ENCODE results near the gene TRIM29. TPM values are rescaled to one million over a fixed set of nuclear protein-coding genes. Genes with fewer than 3 reads are reported as not detected.

The TRIM29 gene
- total and polyA plus RNA-seq, 2 of the 4 experiments (the other 2 are of a cell fraction), result not detected

DNA sequence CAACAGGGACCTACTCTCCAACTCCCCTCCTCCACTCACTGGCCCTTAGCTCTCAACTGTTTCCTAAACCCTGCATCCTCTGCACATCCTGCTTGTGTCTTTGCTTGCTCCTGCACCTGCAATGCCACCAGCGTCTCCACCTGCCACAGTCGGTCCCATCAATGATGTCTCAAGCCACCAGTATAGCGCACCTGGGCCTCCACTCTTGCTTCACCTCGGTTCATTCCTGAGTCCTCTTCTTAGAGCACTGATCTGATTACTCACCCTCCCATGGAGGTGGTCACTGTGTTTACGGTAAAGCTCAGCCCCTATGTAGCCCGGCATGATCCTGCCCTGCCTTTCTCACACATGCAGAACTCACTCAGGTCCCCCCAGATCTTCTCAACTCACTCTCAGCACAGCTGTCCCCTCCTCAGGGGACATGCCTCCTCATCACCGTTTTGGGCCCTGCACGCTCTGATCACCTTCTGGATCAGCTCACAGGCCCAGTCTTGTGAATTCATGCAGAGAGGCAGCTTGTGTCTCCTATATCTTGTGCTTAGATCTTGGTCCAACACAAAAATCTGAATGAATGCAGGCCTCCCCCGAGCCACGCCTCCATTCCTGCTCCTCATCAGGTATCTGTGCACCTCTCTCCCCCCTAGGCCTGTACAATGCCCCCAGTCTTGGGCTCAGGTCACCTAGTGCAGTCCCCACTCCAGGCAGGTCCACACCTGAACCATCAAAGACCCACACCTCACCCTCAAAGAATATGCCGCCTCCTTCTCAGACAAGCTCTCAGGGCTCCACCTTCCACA is 31.4 kb downstream of the TRIM29 start:
- H3K18ac ChIP-seq (ENCODE audit: low read depth, low read length), result no peak overlapping the region
- H2BK15ac ChIP-seq (ENCODE audit: low read depth, low read length), result no peak overlapping the region
- peaks cover 61% of the 10 kb centered on the region; the same call in 1 of the 2 replicates for H3K27me3 ChIP-seq (ENCODE audit: control insufficient read depth, insufficient read depth, low read length)
- H3K79me1 ChIP-seq (ENCODE audit: low read depth in 1 of 2, low read length in 2 of 2), result no peaks in the 10 kb centered on the region
- H4K8ac ChIP-seq (ENCODE audit: low read depth in 2 of 2, low read length in 2 of 2), result no peak overlapping the region
- no peak overlapping the region for H2BK5ac ChIP-seq (ENCODE audit: low read depth, low read length, poor library complexity, severe bottlenecking)
- no peak overlapping the region for H2AFZ ChIP-seq (replicated peaks; ENCODE audit: low read length, poor library complexity)
- H4K91ac ChIP-seq (ENCODE audit: insufficient read depth, low read depth, low read length), result no peak overlapping the region
- no peaks in the 10 kb centered on the region for H3K4me1 ChIP-seq (ENCODE audit: control insufficient read depth, insufficient read depth, low read length)
- no peaks in the 10 kb centered on the region for H3K9me3 ChIP-seq (ENCODE audit: control insufficient read depth, insufficient read depth, low read length)
- ATAC-seq (ENCODE audit: low read depth), result no peak
- TF ChIP-seq BHLHE40 (IDR thresholded peaks at IDR 0.05; ENCODE audit: low read depth, low read length), result no peak
- H4K20me1 ChIP-seq (ENCODE audit: insufficient read depth, low read length), result no peaks in the 10 kb centered on the region
- no peak overlapping the region for H3K4ac ChIP-seq (ENCODE audit: low read depth, low read length)
- no peak overlapping the region for H3K4me2 ChIP-seq (ENCODE audit: low read depth, low read length)
- no peak overlapping the region for H3K56ac ChIP-seq (ENCODE audit: extremely low read depth, insufficient read depth, low read length)
- no TSS peak for BruUV-seq (replicated peaks)
- CTCF ChIA-PET, result no interaction called here
- no peak for DNase-seq
- dilution Hi-C loops (cut with HindIII; ENCODE audit: low sequenced_read_pairs, unreplicated experiment), result no loop called here
- H2BK20ac ChIP-seq (ENCODE audit: low read depth, low read length), result no peak overlapping the region
- no peak overlapping the region for H2BK120ac ChIP-seq (ENCODE audit: low read depth, low read length)
- H3K9ac ChIP-seq (ENCODE audit: low read depth, low read length), result no peak overlapping the region
- H3K9me1 ChIP-seq (ENCODE audit: insufficient read depth, low read length), result no peaks in the 10 kb centered on the region
- no peak overlapping the region for H2AK5ac ChIP-seq (ENCODE audit: low read depth, low read length)
- intact Hi-C loops (cut with micrococcal nuclease), result no loop called here
- no peaks in the 10 kb centered on the region for H3K36me3 ChIP-seq (ENCODE audit: control insufficient read depth, insufficient read depth, low read length)
- H3K23ac ChIP-seq (ENCODE audit: low read depth, low read length), result no peak overlapping the region
- in situ Hi-C loops (cut with MboI; ENCODE audit: low sequenced_read_pairs), result loop anchor here (5.0 to 25.0 kb wide), 3 partner anchors 439 to 744 kb away; no protein-coding TSS in a partner anchor
- 39% methylated on average over 10 of the region's 11 CpGs; no CpG with 5 or more reads in 1 of the 2 experiments for WGBS, 2 experiments (ENCODE audit: extremely low coverage in 2 of 2, insufficient read length in 1 of 2)
- no peak overlapping the region for H4K5ac ChIP-seq (ENCODE audit: low read depth, low read length)
- no peak overlapping the region for H3K4me3 ChIP-seq (ENCODE audit: insufficient read depth, low read depth, low read length)
- H3K14ac ChIP-seq (replicated peaks; ENCODE audit: low read depth, low read length), result no peak overlapping the region
- POLR2A ChIA-PET (ENCODE audit: unreplicated experiment), result no interaction called here
- peak overlapping the region; percentile 13 for H2AK9ac ChIP-seq (replicated peaks; ENCODE audit: low read depth, low read length, poor library complexity)
- no peak overlapping the region for H3K27ac ChIP-seq (ENCODE audit: insufficient read depth, low read length)

Measured in IMR-90 (cell line).